ENCODE data around the gene OLFML2A. TPM values are rescaled to one million over a fixed set of nuclear protein-coding genes. Genes with fewer than 3 reads are reported as not detected.

Gene OLFML2A
- 26.7 and 102 TPM in 2 replicates for total RNA-seq

GRCh38 chr9:124776954-124777648, at the start of gene OLFML2A:
Gene OLFML2A (plus strand): TSS chr9:124777133. CDS start chr9:124777271, 138 bp downstream.

GRCh38 chr9:124771021-124771866, 5.7 kb upstream of the OLFML2A start, which contains the start of gene NR6A1:
Gene NR6A1 (minus strand): TSS chr9:124771311.

GRCh38 chr9:124852829-124853531, 76.0 kb downstream of the OLFML2A start, which contains the start of gene WDR38:
Gene WDR38 (plus strand): TSS chr9:124853460. CDS start chr9:124853532, 72 bp downstream.

GRCh38 chr9:124861342-124862229, 84.7 kb downstream of the OLFML2A start, which contains the start of the genes ARPC5L and RPL35:
Gene ARPC5L (plus strand): TSS chr9:124862130. CDS start chr9:124869291, 7,161 bp downstream.
Gene RPL35 (minus strand): TSS chr9:124861957. CDS start chr9:124861912, 45 bp downstream.

Other genes starting within 250 kb of the OLFML2A start
- 0.23 and 0.68 TPM in 2 replicates for gene NR6A1, start 5.8 kb upstream of the OLFML2A start, total RNA-seq
- gene WDR38, start 76.3 kb downstream of the OLFML2A start, total RNA-seq, result not detected in 2 replicates
- gene RPL35, start 84.8 kb downstream of the OLFML2A start, total RNA-seq, result 2,504 and 3,286 TPM in 2 replicates
- gene ARPC5L, start 85.0 kb downstream of the OLFML2A start, total RNA-seq, result 17.8 and 21.4 TPM in 2 replicates
- gene GOLGA1, start 163.9 kb downstream of the OLFML2A start, total RNA-seq, result 7.5 and 9.4 TPM in 2 replicates